ENCODE measurements around the gene SUPT20HL2. TPM values are rescaled to one million over a fixed set of nuclear protein-coding genes. Genes with fewer than 3 reads are reported as not detected.

Gene SUPT20HL2
- total and polyA plus RNA-seq, 12 donors = not detected

- no peak for TF ChIP-seq POLR2A (IDR thresholded peaks at IDR 0.05)
- TF ChIP-seq CTCF (IDR thresholded peaks at IDR 0.05) = no peak
Observed at GRCh38 chrX:24341795-24342194, 27.9 kb upstream of the SUPT20HL2 start.

GRCh38 chrX:24340501-24340900 lies 26.6 kb upstream of the SUPT20HL2 start:
- Histone ChIP-seq H3K36me3 (replicated peaks in 1 of 2) (no peaks in the 10 kb centered on the region), H3K4me3 (no peak overlapping the region), H3K4me1 (replicated peaks in 1 of 2) (no peaks in the 10 kb centered on the region), H3K27ac (no peak overlapping the region), H3K27me3 (peaks cover 19% of the 10 kb centered on the region), H3K9me3 (replicated peaks in 1 of 3) (no peaks in the 10 kb centered on the region)
- WGBS, 4 donors = 72 to 91% (median 87%) methylated on average over 2 of the region's 2 CpGs
- TF ChIP-seq POLR2A (IDR thresholded peaks at IDR 0.05) (no peak), CTCF (IDR thresholded peaks at IDR 0.05) (no peak)
- intact Hi-C loops (cut with DNase I) = no loop called here
- DNase-seq = no peak

More at GRCh38 chrX:24341795-24342194, 27.9 kb upstream of the SUPT20HL2 start:
- Histone ChIP-seq H3K27me3 (peaks cover 15% of the 10 kb centered on the region), H3K9me3 (replicated peaks in 1 of 3) (no peaks in the 10 kb centered on the region), H3K4me3 (no peak overlapping the region), H3K27ac (no peak overlapping the region), H3K36me3 (replicated peaks in 1 of 2) (no peaks in the 10 kb centered on the region), H3K4me1 (replicated peaks in 1 of 2) (no peaks in the 10 kb centered on the region)
- WGBS, 4 donors = 59 to 80% (median 66%) methylated on average over 1 of the region's 1 CpG
- no peak for DNase-seq
- intact Hi-C loops (cut with DNase I) = no loop called here

GRCh38 chrX:24339911-24340310 lies 26.0 kb upstream of the SUPT20HL2 start:
- Histone ChIP-seq H3K9me3 (replicated peaks in 1 of 3) (no peaks in the 10 kb centered on the region), H3K27me3 (peaks cover 21% of the 10 kb centered on the region), H3K36me3 (replicated peaks in 1 of 2) (no peaks in the 10 kb centered on the region), H3K4me1 (replicated peaks in 1 of 2) (no peaks in the 10 kb centered on the region), H3K27ac (no peak overlapping the region), H3K4me3 (no peak overlapping the region)
- intact Hi-C loops (cut with DNase I) = no loop called here
- TF ChIP-seq POLR2A (IDR thresholded peaks at IDR 0.05) (no peak), CTCF (IDR thresholded peaks at IDR 0.05) (no peak)
- DNase-seq = no peak

- 58 to 83% (median 76%) methylated on average over 1 of the region's 1 CpG for WGBS, 4 donors
- H3K36me3 ChIP-seq (replicated peaks in 1 of 2) = no peaks in the 10 kb centered on the region
- TF ChIP-seq POLR2A (IDR thresholded peaks at IDR 0.05) (no peak), CTCF (IDR thresholded peaks at IDR 0.05) (no peak)
- H3K27me3 ChIP-seq = peaks cover 19% of the 10 kb centered on the region
- no peak for DNase-seq
- no peak overlapping the region for H3K27ac ChIP-seq
- no peak overlapping the region for H3K4me3 ChIP-seq
- no peaks in the 10 kb centered on the region for H3K4me1 ChIP-seq (replicated peaks in 1 of 2)
- H3K9me3 ChIP-seq (replicated peaks in 1 of 3) = no peaks in the 10 kb centered on the region
- intact Hi-C loops (cut with DNase I) = no loop called here
Observed at GRCh38 chrX:24335871-24336270, 22.0 kb upstream of the SUPT20HL2 start.
